T1000 (cell line): ENCODE measurements around the gene CYTH4.

Experiments used
- DNase-seq: peaks from one replicate; lab custom pipeline; 2025; ENCODE audit warnings: mixed read lengths; lab: John Stamatoyannopoulos, UW

The CYTH4 gene

GRCh38 chr22:37270928-37271650 is 11.2 kb upstream of the CYTH4 start:
- no peak for DNase-seq

GRCh38 chr22:37273126-37273845 is 9.0 kb upstream of the CYTH4 start:
- no peak for DNase-seq

DNA sequence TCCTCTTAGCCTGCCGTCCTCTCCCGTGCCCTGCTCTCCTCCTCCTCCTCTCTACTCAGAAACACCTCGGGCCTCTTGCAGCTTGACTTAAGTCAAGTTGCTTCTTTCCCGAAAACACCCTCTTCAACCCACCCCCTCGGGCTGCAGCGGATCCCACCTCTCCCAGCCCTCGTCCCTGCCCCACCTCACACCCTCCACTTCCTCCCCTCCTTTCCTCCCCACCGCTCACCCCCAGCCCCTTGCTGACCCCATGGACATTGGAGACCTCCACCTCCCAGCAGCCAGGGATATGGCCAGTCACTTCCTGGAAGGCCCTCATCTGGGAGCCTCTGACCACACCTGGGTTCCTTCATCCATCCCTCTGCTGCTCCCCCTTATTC is 8.5 kb upstream of the CYTH4 start:
- DNase-seq: no peak

DNA sequence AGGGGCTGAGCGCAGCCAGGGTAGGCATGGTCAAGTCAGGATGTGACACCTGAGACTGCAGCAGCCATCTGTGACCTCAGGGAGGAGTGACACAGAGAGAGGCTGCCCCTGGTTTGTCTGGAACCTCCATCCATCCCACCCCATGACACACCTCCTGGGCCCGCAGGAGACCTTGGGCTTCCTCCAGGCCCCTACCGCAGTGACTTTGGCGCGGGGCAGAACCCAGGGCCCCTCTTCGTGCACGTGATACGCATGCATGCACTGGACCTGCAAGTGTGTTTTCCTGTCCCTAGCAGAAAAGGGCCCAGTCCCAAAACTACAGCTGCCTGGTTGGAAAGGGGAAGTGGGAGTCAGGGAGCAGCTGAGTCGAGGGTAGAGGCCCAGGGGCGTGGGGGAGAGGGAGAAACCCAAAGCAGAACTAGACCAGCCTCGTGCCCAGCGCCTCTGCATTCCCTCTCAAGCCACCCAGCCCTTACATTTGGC is 7.9 kb upstream of the CYTH4 start:
- no peak for DNase-seq

- DNase-seq: no peak
These were observed 7.2 kb upstream of the CYTH4 start for GRCh38 chr22:37275134-37275533.

- DNase-seq: no peak
These were observed 6.7 kb upstream of the CYTH4 start for GRCh38 chr22:37275622-37276021.

DNA sequence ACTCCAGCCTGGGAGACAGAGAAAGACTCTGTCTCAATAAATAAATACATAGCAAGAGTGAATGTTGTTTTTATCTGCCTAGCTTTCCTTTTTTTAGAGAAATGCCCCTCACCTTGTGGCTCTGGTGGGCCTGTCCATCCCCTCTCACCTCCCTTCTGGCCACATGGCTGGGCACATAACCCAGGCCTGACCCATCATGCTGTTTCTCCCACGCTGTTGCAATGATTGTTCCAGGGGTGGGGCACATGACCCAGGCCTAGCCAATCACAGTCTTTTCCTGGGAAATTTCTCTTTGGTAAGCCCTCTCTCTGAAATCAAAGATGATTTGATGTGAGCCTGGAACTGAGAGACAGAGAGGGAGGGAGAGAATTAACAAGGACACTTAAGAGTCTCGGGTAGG is 5.5 kb upstream of the CYTH4 start:
- DNase-seq: no peak

- DNase-seq: no peak
These were observed 4.9 kb upstream of the CYTH4 start for GRCh38 chr22:37277384-37277783.

DNA sequence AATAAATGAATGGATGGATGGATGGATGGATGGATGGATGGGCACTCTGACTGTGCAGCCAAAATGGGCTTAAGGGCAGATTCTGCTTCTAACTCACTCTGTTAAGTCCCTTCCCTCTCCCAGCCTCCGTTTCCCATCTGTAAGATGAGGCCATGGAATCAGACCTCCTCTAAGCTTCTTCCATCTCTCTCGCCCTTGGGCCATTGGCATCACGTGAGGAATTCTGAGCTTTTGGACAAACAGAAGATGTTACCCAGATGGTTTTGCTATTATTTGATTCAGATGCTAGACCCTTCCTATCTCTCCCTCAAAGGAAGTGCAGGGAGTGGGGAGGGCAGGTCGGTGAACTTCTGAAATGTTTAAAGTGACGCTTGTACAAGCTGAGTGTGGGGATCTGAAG is 4.0 kb upstream of the CYTH4 start:
- no peak for DNase-seq

DNA sequence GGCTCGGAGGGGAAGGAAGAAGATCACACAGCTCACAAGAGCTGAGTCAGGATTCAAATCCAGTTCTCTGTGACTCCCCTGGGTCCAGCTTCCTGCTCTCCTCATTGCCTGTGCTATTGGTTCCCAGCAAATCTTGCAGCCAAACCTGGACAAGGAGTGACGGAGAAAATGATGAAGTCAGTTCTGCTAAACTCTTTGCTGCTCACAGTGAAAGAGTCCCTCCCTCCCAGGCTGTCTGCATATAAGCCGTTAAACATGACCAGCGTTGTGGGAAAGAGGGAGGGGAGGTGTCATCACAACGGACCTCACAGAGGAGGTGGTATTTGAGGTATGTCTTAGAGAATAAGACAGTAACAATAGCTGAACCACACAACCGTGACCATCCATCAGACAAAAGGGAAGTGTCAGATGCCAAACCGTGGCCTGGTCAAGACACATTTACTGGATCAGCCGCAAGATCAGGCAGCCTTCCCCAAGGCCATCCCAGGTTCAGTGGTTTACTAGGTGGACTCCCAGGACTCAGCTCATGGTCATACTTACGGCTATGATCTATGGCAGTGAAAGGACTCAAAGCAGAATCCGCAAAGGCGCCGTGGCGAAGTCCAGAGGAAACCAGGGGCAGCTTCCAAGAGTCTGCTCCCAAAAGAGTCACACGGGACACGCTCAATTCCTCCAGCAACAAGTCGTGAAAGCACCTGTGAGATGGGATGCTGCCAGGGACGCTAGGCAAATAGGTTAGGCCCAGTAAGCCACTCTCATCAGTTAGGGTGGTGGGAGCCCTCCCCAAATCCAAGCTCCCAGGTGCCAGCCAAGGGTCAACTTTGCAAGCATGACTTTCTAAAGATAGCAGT is 2.8 kb upstream of the CYTH4 start:
- no peak for DNase-seq

DNA sequence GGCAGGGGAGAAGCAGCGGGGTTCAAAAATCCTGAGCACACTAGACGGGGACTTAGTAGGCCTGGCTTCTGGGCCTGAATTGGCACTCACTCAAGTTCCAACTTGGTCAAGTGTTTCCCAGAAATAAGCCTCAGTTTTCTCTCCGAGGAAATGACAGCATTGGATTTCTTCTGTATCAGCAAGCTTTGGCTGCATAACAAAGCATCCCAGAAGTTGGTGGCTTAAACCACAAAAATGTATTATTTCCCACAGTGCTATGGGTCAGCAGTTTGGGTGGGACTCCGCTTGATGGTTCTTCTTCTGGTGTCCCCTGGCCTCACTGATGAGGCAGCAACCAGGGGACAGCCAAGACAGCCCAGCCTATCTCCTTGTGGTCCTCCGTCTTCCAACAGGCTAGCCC is 1.6 kb upstream of the CYTH4 start:
- DNase-seq: no peak

DNA sequence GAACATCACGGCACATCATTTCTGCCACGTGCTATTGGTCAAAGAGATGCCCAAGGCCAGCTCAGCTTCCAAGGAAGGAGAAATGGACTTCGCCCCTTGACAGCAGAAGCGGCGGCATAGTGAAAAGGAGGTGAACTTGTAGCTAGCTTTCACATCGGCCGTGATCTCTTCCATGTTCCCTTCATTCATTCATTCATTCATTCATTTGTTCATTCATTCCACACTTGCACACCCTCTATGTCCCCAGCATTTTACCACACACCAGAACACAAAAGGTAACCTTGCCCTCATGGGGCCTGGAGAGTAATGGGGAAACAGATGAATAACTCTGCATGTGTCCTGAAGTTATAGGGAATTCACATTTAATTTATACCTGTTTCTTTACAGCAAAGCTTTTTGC is 1.1 kb upstream of the CYTH4 start:
- DNase-seq: no peak

DNA sequence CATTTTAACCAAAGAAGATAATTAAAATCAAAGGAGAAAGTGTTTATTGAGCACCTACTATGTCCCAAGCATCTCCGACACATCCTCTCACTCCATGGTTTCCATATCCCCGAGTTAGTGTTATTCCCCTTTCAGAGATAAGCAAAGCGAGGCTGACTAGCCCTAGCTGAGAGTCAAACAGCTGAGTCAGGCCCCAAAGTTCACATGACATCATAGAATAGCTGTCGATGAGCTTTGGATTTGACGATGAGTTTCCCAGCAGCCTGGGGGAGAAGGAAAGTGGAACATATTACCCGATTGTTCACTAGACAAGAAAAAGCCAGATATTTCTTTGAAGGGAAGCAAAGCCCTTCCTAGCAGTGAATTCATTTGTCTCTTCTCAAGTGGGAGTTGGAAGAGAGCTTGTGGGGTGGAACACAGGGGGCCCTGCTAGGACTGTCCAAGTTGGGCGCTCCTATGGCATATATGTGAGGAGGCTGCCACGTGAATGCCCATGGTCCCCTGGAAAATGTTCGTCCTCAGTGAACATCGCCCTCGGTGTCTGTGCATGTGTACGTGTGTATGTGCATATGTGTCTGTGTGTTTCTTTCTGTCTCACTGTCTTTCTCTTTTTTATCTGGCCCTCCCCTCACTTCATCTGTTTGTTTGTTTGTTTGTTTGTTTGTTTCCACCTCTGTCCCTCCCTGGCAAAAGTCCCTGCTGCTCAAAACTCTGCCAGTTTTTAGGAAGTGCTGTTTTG is 493 bp upstream of the CYTH4 start:
- no peak for DNase-seq

GRCh38 chr22:37283393-37283937 is 1.2 kb downstream of the CYTH4 start:
- no peak for DNase-seq

DNA sequence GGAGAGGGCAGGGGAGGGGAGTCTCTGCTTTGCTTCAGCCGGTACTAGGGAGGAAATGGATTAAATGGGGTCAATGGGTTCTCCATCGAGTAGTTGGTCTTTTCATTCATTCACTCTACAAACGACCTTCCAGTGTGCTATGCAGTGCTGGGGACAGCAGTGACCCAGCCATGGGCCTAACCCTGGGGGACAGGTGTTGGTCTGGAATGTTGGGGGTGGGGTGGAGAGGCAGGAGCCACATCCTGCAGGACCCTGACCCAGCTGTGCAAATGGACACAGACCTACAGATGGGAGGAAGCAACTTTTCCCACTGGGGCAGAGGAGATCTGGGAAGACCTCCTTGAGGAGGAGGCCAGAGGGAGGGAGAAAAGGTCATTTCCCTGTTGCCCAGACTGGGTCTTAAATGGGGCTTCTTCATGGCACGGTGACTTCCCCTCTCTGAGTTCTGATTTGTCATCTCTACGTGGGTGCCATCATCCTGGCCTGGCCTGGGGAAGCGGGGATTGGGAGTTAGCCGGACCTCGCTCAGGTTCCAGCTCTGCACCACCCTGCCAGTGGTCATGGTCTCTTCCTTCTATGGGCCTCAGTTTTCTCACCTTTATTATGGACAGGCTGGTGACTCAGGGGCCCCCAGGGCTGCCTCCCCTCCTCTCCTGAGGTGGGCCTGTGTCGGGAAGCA is 2.0 kb downstream of the CYTH4 start:
- no peak for DNase-seq

DNA sequence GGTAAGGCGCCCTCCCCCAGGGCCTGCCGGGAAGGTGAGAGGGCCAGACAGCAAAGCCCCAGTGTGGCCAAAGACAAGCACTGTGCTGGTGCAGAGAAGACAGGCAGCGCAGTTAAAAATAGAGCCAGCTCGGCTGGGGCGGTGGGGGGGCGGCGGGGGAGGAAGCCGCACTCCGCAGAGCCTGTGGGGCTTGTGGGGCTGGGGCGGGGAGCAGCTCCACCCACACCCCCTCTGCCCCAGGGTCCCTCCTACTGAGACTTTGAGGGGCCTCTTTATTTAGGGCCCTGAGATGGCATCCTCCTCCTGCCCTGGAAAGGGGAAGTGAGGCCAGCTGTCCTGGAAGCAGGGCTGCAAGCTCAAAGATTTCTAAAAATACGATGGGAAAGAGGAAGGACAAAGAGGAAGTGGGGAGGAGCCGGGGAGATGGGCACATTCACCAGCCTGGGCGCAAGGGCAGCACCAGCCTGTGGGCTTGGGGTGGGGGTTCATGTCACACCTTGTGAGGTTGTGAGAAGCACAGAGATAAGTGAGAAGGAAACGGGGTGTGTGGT is 2.6 kb downstream of the CYTH4 start:
- no peak for DNase-seq

DNA sequence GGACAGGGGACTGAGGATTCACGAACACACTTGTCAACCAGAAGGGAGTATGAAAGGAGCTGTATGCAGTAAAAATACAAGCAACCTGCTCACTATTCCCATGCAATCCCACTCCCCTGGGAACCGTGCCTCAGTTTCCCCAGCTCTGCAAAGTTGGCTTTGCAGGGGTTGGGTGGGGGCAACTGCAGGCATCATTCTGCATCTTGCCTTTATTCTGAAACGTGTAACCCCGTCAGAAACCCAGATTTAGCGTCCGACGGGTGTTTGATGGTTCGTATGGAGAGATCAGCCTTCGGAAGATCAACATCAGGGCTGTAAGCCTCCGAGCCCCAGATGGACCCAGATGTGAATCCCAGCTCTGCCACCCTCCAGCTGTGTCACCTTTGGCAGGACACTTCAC is 3.6 kb downstream of the CYTH4 start:
- no peak for DNase-seq

- no peak for DNase-seq
These were observed 5.2 kb downstream of the CYTH4 start for GRCh38 chr22:37287550-37287951.

GRCh38 chr22:37288521-37288920 is 6.2 kb downstream of the CYTH4 start:
- DNase-seq: no peak

DNA sequence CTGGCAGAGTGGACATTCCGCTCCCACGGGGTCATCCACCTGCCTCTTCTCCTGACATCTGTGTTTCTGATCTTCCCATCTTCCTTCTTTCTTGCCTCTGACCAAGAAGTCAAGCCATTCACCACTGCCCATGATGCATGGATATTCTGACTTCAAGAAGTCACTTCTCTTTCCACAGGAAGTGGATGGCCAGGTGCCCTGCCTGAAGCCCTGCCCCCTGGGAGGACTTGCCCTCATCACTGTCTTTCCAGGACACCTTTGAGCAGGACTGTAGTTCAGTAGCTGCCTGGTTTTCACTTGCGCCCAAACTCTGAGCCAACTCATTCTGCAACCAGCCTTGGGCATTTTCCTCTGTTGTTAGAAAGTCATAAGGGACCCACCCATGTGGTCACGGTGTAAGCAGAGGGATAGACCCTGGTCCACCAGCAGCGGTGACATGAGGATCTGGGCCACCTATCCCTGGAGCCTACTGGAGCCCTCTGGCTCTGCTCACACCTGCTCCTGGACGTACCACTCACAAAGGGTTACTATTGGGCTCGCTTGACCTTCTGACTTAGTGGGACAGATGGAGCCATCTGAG is 6.9 kb downstream of the CYTH4 start:
- DNase-seq: no peak
